ENCODE measurements around the gene CFAP74. TPM values are rescaled to one million over a fixed set of nuclear protein-coding genes. Genes with fewer than 3 reads are reported as not detected.

CFAP74 gene
- total and polyA plus RNA-seq, 2 of the 13 experiments (the other 11 are each of a cell fraction or from before 2014, with no cell fraction given): 0.27 to 0.62 TPM

- TF ChIP-seq ELK4 (CRISPR knock-in tag; IDR thresholded peaks at IDR 0.05; ENCODE audit: borderline replicate concordance): no peak
- TF ChIP-seq POLR2A (IDR thresholded peaks at IDR 0.05; ENCODE audit: insufficient read depth in 1 of 2, low read depth in 2 of 2, low read length in 2 of 2): no peak
- TF ChIP-seq ZNF709 (CRISPR knock-in tag; IDR thresholded peaks at IDR 0.05): peak; percentile 4; the same call in 1 of the 2 replicates
- TF ChIP-seq ATM (IDR thresholded peaks at IDR 0.05; ENCODE audit: borderline replicate concordance): no peak
- TF ChIP-seq ZNF33A (CRISPR knock-in tag; IDR thresholded peaks at IDR 0.05; ENCODE audit: borderline replicate concordance): no peak
- TF ChIP-seq ZNF337 (CRISPR knock-in tag; IDR thresholded peaks at IDR 0.05; ENCODE audit: borderline replicate concordance, low read depth): no peak
- TF ChIP-seq POGZ (CRISPR knock-in tag; IDR thresholded peaks at IDR 0.05): no peak
- TF ChIP-seq ZNF577 (CRISPR knock-in tag; IDR thresholded peaks at IDR 0.05; ENCODE audit: borderline replicate concordance, low read depth): no peak
- TF ChIP-seq ZNF446 (CRISPR knock-in tag; IDR thresholded peaks at IDR 0.05): no peak
- TF ChIP-seq ZNF629 (CRISPR knock-in tag; conservative IDR thresholded peaks at IDR 0.05): no peak
- TF ChIP-seq ZNF576 (CRISPR knock-in tag; IDR thresholded peaks at IDR 0.05): no peak
- TF ChIP-seq, protein P1, sequence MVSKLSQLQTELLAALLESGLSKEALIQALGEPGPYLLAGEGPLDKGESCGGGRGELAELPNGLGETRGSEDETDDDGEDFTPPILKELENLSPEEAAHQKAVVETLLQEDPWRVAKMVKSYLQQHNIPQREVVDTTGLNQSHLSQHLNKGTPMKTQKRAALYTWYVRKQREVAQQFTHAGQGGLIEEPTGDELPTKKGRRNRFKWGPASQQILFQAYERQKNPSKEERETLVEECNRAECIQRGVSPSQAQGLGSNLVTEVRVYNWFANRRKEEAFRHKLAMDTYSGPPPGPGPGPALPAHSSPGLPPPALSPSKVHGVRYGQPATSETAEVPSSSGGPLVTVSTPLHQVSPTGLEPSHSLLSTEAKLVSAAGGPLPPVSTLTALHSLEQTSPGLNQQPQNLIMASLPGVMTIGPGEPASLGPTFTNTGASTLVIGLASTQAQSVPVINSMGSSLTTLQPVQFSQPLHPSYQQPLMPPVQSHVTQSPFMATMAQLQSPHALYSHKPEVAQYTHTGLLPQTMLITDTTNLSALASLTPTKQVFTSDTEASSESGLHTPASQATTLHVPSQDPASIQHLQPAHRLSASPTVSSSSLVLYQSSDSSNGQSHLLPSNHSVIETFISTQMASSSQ (IDR thresholded peaks at IDR 0.05; ENCODE audit: low read depth): no peak
- TF ChIP-seq, protein P1 (CRISPR knock-in tag; IDR thresholded peaks at IDR 0.05; ENCODE audit: borderline replicate concordance): no peak
- no peak for TF ChIP-seq AHDC1 (CRISPR knock-in tag; IDR thresholded peaks at IDR 0.05; ENCODE audit: borderline replicate concordance)
- TF ChIP-seq MBNL3 (CRISPR knock-in tag; conservative IDR thresholded peaks at IDR 0.05): no peak
- no peak for TF ChIP-seq U2AF2 (IDR thresholded peaks at IDR 0.05; ENCODE audit: low read depth, low read length)
- no peak for TF ChIP-seq RBAK (CRISPR knock-in tag; IDR thresholded peaks at IDR 0.05)
- TF ChIP-seq ZNF746 (CRISPR knock-in tag; IDR thresholded peaks at IDR 0.05): no peak
These were observed 17.0 kb downstream of the CFAP74 start (continued) for GRCh38 chr1:1986451-1987141.

All from HepG2 (cell line).